ENCODE results near the gene FOXJ3. TPM values are rescaled to one million over a fixed set of nuclear protein-coding genes. Genes with fewer than 3 reads are reported as not detected.

The FOXJ3 gene
- total RNA-seq, 4 donors from 2014 or later = 31.2 to 88.4 (median 81.5) TPM

GRCh38 chr1:42323551-42323950, 11.5 kb downstream of the FOXJ3 start:
- TF ChIP-seq CTCF (IDR thresholded peaks at IDR 0.05) (no peak), POLR2A (IDR thresholded peaks at IDR 0.05) (no peak)
- Histone ChIP-seq H3K4me1 (peaks cover 5% of the 10 kb centered on the region in 2 donors), H3K36me3 (no peaks in the 10 kb centered on the region), H3K9me3 (no peaks in the 10 kb centered on the region), H3K27me3 (no peaks in the 10 kb centered on the region), H3K4me3 (no peak overlapping the region), H3K27ac (no peak overlapping the region)
- intact Hi-C loops (cut with DNase I; ENCODE audit: low total_unique reads) = no loop called here
- no peak for DNase-seq

- no peak for DNase-seq
- no peaks in the 10 kb centered on the region for H3K27me3 ChIP-seq
- no peaks in the 10 kb centered on the region for H3K9me3 ChIP-seq
- intact Hi-C loops (cut with DNase I; ENCODE audit: low total_unique reads) = no loop called here
- peaks cover 5% of the 10 kb centered on the region in 2 donors for H3K4me1 ChIP-seq
- H3K27ac ChIP-seq = peak overlapping the region in 1 of 2 donors; percentile 48
- H3K36me3 ChIP-seq = no peaks in the 10 kb centered on the region
- TF ChIP-seq POLR2A (IDR thresholded peaks at IDR 0.05) (no peak), CTCF (IDR thresholded peaks at IDR 0.05) (no peak)
- H3K4me3 ChIP-seq = no peak overlapping the region
Observed at GRCh38 chr1:42322577-42322976, 12.5 kb downstream of the FOXJ3 start.

- peaks cover 5 to 8% of the 10 kb centered on the region in 2 donors for H3K4me1 ChIP-seq
- intact Hi-C loops (cut with DNase I; ENCODE audit: low total_unique reads) = no loop called here
- H3K27me3 ChIP-seq = no peaks in the 10 kb centered on the region
- H3K4me3 ChIP-seq = no peak overlapping the region
- H3K36me3 ChIP-seq = no peaks in the 10 kb centered on the region
- TF ChIP-seq POLR2A (IDR thresholded peaks at IDR 0.05) (no peak), CTCF (IDR thresholded peaks at IDR 0.05) (no peak)
- no peak for DNase-seq
- H3K27ac ChIP-seq = no peak overlapping the region
- no peaks in the 10 kb centered on the region for H3K9me3 ChIP-seq
Observed at GRCh38 chr1:42321731-42322130, 13.3 kb downstream of the FOXJ3 start.

GRCh38 chr1:42320708-42321107, 14.3 kb downstream of the FOXJ3 start:
- no peaks in the 10 kb centered on the region for H3K27me3 ChIP-seq
- no peak for TF ChIP-seq CTCF (IDR thresholded peaks at IDR 0.05)
- TF ChIP-seq POLR2A (IDR thresholded peaks at IDR 0.05) = no peak
- DNase-seq = no peak
- peak overlapping the region in 1 of 2 donors; percentile 53 for H3K27ac ChIP-seq
- H3K9me3 ChIP-seq = no peaks in the 10 kb centered on the region
- peaks cover 3 to 5% of the 10 kb centered on the region in 2 donors for H3K4me1 ChIP-seq
- no peak overlapping the region for H3K4me3 ChIP-seq
- no peaks in the 10 kb centered on the region for H3K36me3 ChIP-seq
- intact Hi-C loops (cut with DNase I; ENCODE audit: low total_unique reads) = no loop called here

GRCh38 chr1:42319871-42320484, 15.1 kb downstream of the FOXJ3 start:
- Histone ChIP-seq H3K27me3 (no peaks in the 10 kb centered on the region), H3K4me1 (peaks cover 3 to 5% of the 10 kb centered on the region in 2 donors), H3K36me3 (no peaks in the 10 kb centered on the region), H3K27ac (peak overlapping the region in 1 of 2 donors; percentile 53), H3K9me3 (no peaks in the 10 kb centered on the region), H3K4me3 (no peak overlapping the region)
- intact Hi-C loops (cut with DNase I; ENCODE audit: low total_unique reads) = no loop called here
- TF ChIP-seq CTCF (IDR thresholded peaks at IDR 0.05) (no peak), POLR2A (IDR thresholded peaks at IDR 0.05) (no peak)
- DNase-seq = no peak

Measured in uterus (tissue), 4 donors.